A549 (cell line): ENCODE measurements around the gene CNTNAP1. TPM values are rescaled to one million over a fixed set of nuclear protein-coding genes. Genes with fewer than 3 reads are reported as not detected.

Experiments
- ATAC-seq, 2 experiments: fragments of 200-7000 bp in 1 of 2; fragments of >200 bp in 1 of 2; cut with Nextera tagmentation in 1 of 2; cut with Tn5 transposase in 1 of 2; 3 replicates each; pipeline versions ENCODE4 v1.8.0 to v1.9.1; 2018 to 2020; ENCODE audit warnings: mild to moderate bottlenecking in 1 of 2, moderate library complexity in 1 of 2
- CTCF ChIA-PET: fragments of 300-600 bp; sonication (Branson Sonifier 250); formaldehyde crosslinking; extraction: SDS; loops from one replicate; lab custom pipeline; 2021; ENCODE audit warnings: antibody characterized with exemption, inconsistent platforms; lab: Yijun Ruan, JAX
- POLR2A ChIA-PET: fragments of 350-600 bp; formaldehyde crosslinking; extraction: SDS; loops from one replicate; lab custom pipeline; 2021; ENCODE audit warnings: antibody characterized with exemption, inconsistent platforms; lab: Yijun Ruan, JAX
- DNase-seq, 2 experiments: peaks; one replicate each; pipeline versions ENCODE4 v3.0.0 to v3.0.0-alpha.2; 2011 to 2016; ENCODE audit warnings: low read depth in 1 of 2, low spot score in 1 of 2
- FAIRE-seq: peaks from 2 replicates; lab custom pipeline; 2011; peaks lifted over from hg19 to GRCh38; lab: Jason Lieb, UNC
- H3K27ac ChIP-seq, 2 experiments: fragments of >200 bp; sonication (Bioruptor Twin); formaldehyde crosslinking; 3 replicates each; pipeline ENCODE4 v1.5.1; 2016 to 2017
- H3K4me1 ChIP-seq: fragments of >200 bp; sonication (Bioruptor Twin); formaldehyde crosslinking; 3 replicates; pipeline ENCODE4 v1.6.1; 2016
- H3K4me2 ChIP-seq: fragments of >200 bp; sonication (Bioruptor Twin); formaldehyde crosslinking; 3 replicates; pipeline ENCODE4 v1.6.1; 2016
- H3K4me3 ChIP-seq: fragments of >200 bp; sonication (Bioruptor Twin); formaldehyde crosslinking; 3 replicates; pipeline ENCODE4 v1.5.1; 2016
- H3K9me3 ChIP-seq: fragments of >200 bp; sonication (Bioruptor Twin); formaldehyde crosslinking; 3 replicates; pipeline ENCODE4 v1.6.1; 2016
- ATOH8 ChIP-seq: fragments of 250-450 bp; sonication (Bioruptor Pico); IDR thresholded peaks from 2 replicates; pipeline ENCODE4 v1.5.0; 2020; ENCODE audit warnings: low read depth, mild to moderate bottlenecking, moderate library complexity
- BHLHE40 ChIP-seq: IDR thresholded peaks from 2 replicates; pipeline ENCODE4 v1.6.1; 2012; ENCODE audit warnings: low read depth, low read length, inconsistent platforms
- CEBPB ChIP-seq, 2 experiments: fragments of >200 bp in 1 of 2; sonication (Bioruptor Twin) in 1 of 2; formaldehyde crosslinking in 1 of 2; IDR thresholded peaks; 2 replicates each; pipeline ENCODE4 v1.6.1; 2012 to 2016
- FOSB ChIP-seq: fragments of 250-450 bp; sonication (Bioruptor Pico); IDR thresholded peaks from 2 replicates; pipeline ENCODE4 v1.5.0; 2020; ENCODE audit warnings: mild to moderate bottlenecking, moderate library complexity
- FOSL2 ChIP-seq, 2 experiments: fragments of 450-650 bp in 1 of 2; fragments of >200 bp in 1 of 2; sonication (Bioruptor Twin) in 1 of 2; formaldehyde crosslinking; IDR thresholded peaks; 2 replicates each; pipeline versions ENCODE4 v1.5.0 to v1.6.1; 2016 to 2020; ENCODE audit warnings: mild to moderate bottlenecking in 1 of 2, moderate library complexity in 1 of 2
- GATA3 ChIP-seq: IDR thresholded peaks from 2 replicates; pipeline ENCODE4 v1.6.1; 2012; ENCODE audit warnings: borderline replicate concordance
- HMGXB4 ChIP-seq: fragments of 250-450 bp; sonication (Bioruptor Pico); IDR thresholded peaks from 2 replicates; pipeline ENCODE4 v1.5.0; 2021; ENCODE audit warnings: mild to moderate bottlenecking, moderate library complexity, borderline replicate concordance
- HOXB5 ChIP-seq: fragments of 250-450 bp; sonication (Bioruptor Pico); IDR thresholded peaks from 2 replicates; pipeline ENCODE4 v1.5.0; 2020; ENCODE audit warnings: mild to moderate bottlenecking, moderate library complexity
- JUN ChIP-seq, 2 experiments: fragments of >200 bp; sonication (Bioruptor Twin); formaldehyde crosslinking; IDR thresholded peaks; 2 replicates in 1 of 2; 3 replicates in 1 of 2; pipeline ENCODE4 v1.6.1; 2016 to 2017
- JUNB ChIP-seq: fragments of >200 bp; sonication (Bioruptor Twin); formaldehyde crosslinking; IDR thresholded peaks from 2 replicates; pipeline ENCODE4 v1.6.1; 2016
- MAFK ChIP-seq: fragments of 450-650 bp; IDR thresholded peaks from 2 replicates; pipeline ENCODE4 v1.6.1; 2014; ENCODE audit not compliant: partially characterized antibody
- MAZ ChIP-seq: fragments of 150-350 bp; IDR thresholded peaks from 2 replicates; pipeline ENCODE4 v1.6.1; 2014; ENCODE audit warnings: antibody characterized with exemption, low read depth, low read length, borderline replicate concordance
- PHF8 ChIP-seq: fragments of 200-600 bp; sonication (generic); IDR thresholded peaks from 2 replicates; pipeline ENCODE4 v1.6.1; 2016; ENCODE audit warnings: low read depth, mild to moderate bottlenecking, antibody characterized with exemption, moderate library complexity, borderline replicate concordance
- POLR2A ChIP-seq: IDR thresholded peaks from 2 replicates; pipeline ENCODE4 v1.6.1; 2012; ENCODE audit warnings: mild to moderate bottlenecking, low read length
- RARB ChIP-seq: fragments of 250-450 bp; sonication (Bioruptor Pico); IDR thresholded peaks from 2 replicates; pipeline ENCODE4 v1.8.0; 2021; ENCODE audit warnings: mild to moderate bottlenecking, moderate library complexity
- RCOR1 ChIP-seq: fragments of 150-350 bp; IDR thresholded peaks from 2 replicates; pipeline ENCODE4 v1.6.1; 2014; ENCODE audit warnings: antibody characterized with exemption, low read length, low read depth
- REST ChIP-seq: fragments of 200-600 bp; sonication (generic); IDR thresholded peaks from 2 replicates; pipeline ENCODE4 v1.6.1; 2016; ENCODE audit warnings: antibody characterized with exemption, mild to moderate bottlenecking, moderate library complexity
- RFX5 ChIP-seq: fragments of 450-650 bp; IDR thresholded peaks from 2 replicates; pipeline ENCODE4 v1.7.1; 2014; ENCODE audit warnings: antibody characterized with exemption, mild to moderate bottlenecking, moderate library complexity
- SMC3 ChIP-seq: fragments of >200 bp; sonication (Bioruptor Twin); formaldehyde crosslinking; IDR thresholded peaks from 3 replicates; pipeline ENCODE4 v1.6.1; 2018; ENCODE audit warnings: inconsistent platforms
- SREBF2 ChIP-seq: fragments of 450-650 bp; IDR thresholded peaks from 2 replicates; pipeline ENCODE4 v1.6.1; 2014; ENCODE audit warnings: mild to moderate bottlenecking, moderate library complexity
- TFCP2L1 ChIP-seq: fragments of 250-450 bp; sonication (Bioruptor Pico); IDR thresholded peaks from 2 replicates; pipeline ENCODE4 v1.5.0; 2021; ENCODE audit warnings: mild to moderate bottlenecking
- TP53 ChIP-seq: fragments of 250-450 bp; sonication (Bioruptor Pico); IDR thresholded peaks from 2 replicates; pipeline ENCODE4 v1.5.0; 2021; ENCODE audit warnings: mild to moderate bottlenecking, moderate library complexity
- USF2 ChIP-seq: fragments of 450-650 bp; IDR thresholded peaks from 2 replicates; pipeline ENCODE4 v1.6.1; 2014; ENCODE audit warnings: antibody characterized with exemption
- ZC3H11A ChIP-seq: fragments of 450-650 bp; IDR thresholded peaks from 2 replicates; pipeline ENCODE4 v1.6.1; 2014; ENCODE audit warnings: antibody characterized with exemption, mild to moderate bottlenecking
- ZNF302 ChIP-seq: fragments of 250-450 bp; sonication (Bioruptor Pico); IDR thresholded peaks from 2 replicates; pipeline ENCODE4 v1.9.0; 2021; ENCODE audit warnings: inconsistent platforms, mild to moderate bottlenecking, moderate library complexity
- ZSCAN20 ChIP-seq: fragments of 250-450 bp; sonication (Bioruptor Pico); IDR thresholded peaks from 2 replicates; pipeline ENCODE4 v1.8.0; 2022; ENCODE audit warnings: mild to moderate bottlenecking, moderate library complexity
- WGBS: methylation state at CpG from one replicate; pipeline ENCODE4 v1.1.6; 2017; ENCODE audit errors: missing lambda C conversion rate; 5-methylcytosine and 5-hydroxymethylcytosine counted together
- polyA plus RNA-seq, 4 experiments: library from polyadenylated mRNA; depleted of rRNA in 3 of 4; stranded (reverse); fragments of >200 nt; fragmentation: RNase III in 1 of 4; extraction: RNeasy Plus Mini Kit Qiagen cat#74134 plus additional on column Dnase treatment in 1 of 4; gene quantifications; 2 replicates in 3 of 4; 3 replicates in 1 of 4; pipeline ENCODE4 v1.2.3, GENCODE V29; 2011 to 2017
- TF ChIP-seq, protein P1 (sequence below): IDR thresholded peaks from 2 replicates; pipeline ENCODE4 v1.6.1; 2012
- TF ChIP-seq, protein P2 (sequence below): IDR thresholded peaks from 2 replicates; pipeline ENCODE4 v1.6.1; 2012; ENCODE audit warnings: low read depth, borderline replicate concordance
- TF ChIP-seq, protein P3 (sequence below): fragments of >200 bp; sonication (Bioruptor Twin); formaldehyde crosslinking; IDR thresholded peaks from 3 replicates; pipeline ENCODE4 v1.6.1; 2016

CNTNAP1 gene
- polyA plus RNA-seq, 2 of the 4 experiments (the other 2 are of a cell fraction) = 6.3 to 8.2 TPM

DNA sequence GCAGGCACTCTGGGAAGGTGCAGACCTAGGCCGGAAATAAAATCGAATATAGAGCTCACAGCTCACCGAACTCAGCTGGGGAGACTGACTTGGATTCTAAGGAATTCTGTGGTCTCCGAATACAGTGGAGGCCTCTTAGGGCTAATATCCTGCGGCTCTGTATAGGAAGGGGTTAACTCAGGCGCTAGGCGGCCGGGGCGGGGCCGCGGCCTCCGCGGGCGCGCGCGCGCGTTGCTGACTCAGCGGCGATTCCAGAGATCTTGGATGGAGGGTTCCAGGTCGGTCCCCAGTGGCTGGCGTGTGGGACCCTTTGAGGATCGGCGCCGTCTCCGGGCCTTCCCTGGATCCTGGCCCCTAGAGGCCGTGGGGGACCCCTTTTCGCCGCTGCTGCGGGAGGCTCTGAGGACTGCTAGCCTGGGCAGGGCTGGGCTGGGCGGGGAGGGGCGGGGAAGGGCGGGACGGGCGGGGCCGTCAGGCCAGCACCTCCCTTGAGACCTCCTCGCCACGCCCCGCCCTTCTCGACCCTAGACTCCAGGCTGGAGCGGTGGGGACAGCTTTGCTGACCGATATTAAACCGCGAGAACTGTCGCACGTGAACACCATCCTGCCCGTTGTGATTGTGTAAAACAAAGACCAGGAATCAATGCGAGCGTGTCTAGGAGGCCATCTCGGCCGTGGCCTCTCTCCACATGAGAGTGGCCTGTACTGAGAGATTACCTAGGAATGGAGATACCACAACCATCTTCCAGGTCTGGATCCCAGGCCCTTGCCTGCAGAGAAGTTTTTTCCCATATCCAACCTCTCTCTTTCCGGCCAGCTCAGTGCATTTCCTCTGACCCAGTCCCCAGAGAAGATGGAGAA, 4.2 kb upstream of the CNTNAP1 start:
- H3K4me3 ChIP-seq = peak overlapping the region; percentile 54
- POLR2A ChIA-PET = interaction anchor here (0.6 to 4.9 kb wide), 14 partner anchors 10 to 968 kb away, joined by 3 to 63 read pairs (median 4); partner anchors contain the start of genes BECN1, PSMC3IP, RETREG3 and RPL27
- H3K4me1 ChIP-seq = peaks cover 56% of the 10 kb centered on the region
- DNase-seq = peak; percentile 99
- peak overlapping the region; percentile 91 for H3K4me2 ChIP-seq
- peak overlapping the region; percentile 92 to 98 for H3K27ac ChIP-seq
- H3K9me3 ChIP-seq = no peaks in the 10 kb centered on the region
- WGBS = under 1% methylated on average over 43 of the region's 53 CpGs
- no peak for FAIRE-seq
- peak; percentile 31 to 63 for ATAC-seq
- CTCF ChIA-PET = interaction anchor here (0.7 to 15.7 kb wide), 22 partner anchors 9 to 155 kb away, joined by 3 to 394 read pairs (median 10); partner anchors contain the start of genes BECN1, PSMC3IP, PSME3 and RETREG3
- TF ChIP-seq JUN (IDR thresholded peaks at IDR 0.05) (peak; percentile 69 to 94), MAZ (0 out of 2 replicates have a peak, but pooled peaks have one; percentile 69), TFCP2L1 (CRISPR knock-in tag) (peak; percentile 66; the same call in 1 of the 2 replicates), FOSL2 (IDR thresholded peaks at IDR 0.05) (no peak), FOSL2 (CRISPR knock-in tag; IDR thresholded peaks at IDR 0.05) (peak; percentile 72), GATA3 (0 out of 2 replicates have a peak, but pooled peaks have one; percentile 17), FOSB (0 out of 2 replicates have a peak, but pooled peaks have one; percentile 48), ZC3H11A (no peak), ATOH8 (CRISPR knock-in tag) (peak; percentile 69; the same call in 1 of the 2 replicates), ZNF302 (CRISPR knock-in tag) (no peak; the same call in 1 of the 2 replicates), HMGXB4 (CRISPR knock-in tag) (no peak), SMC3 (no peak), RARB (CRISPR knock-in tag) (no peak), REST (peak; percentile 47; the same call in 1 of the 2 replicates), POLR2A (peak; percentile 66), CEBPB (IDR thresholded peaks at IDR 0.05) (peak in 1 of 2 experiments; percentile 69; a peak in 2 of 4 replicates), ZSCAN20 (CRISPR knock-in tag) (no peak), PHF8 (no peak; the same call in 1 of the 2 replicates), JUNB (no peak), HOXB5 (CRISPR knock-in tag) (peak; percentile 66), USF2 (peak; percentile 16; the same call in 1 of the 2 replicates), BHLHE40 (peak; percentile 79), TP53 (CRISPR knock-in tag) (peak; percentile 71; the same call in 1 of the 2 replicates), MAFK (peak; percentile 99), RCOR1 (no peak), RFX5 (peak; percentile 29; the same call in 1 of the 2 replicates), SREBF2 (no peak)
- TF ChIP-seq, protein P1, sequence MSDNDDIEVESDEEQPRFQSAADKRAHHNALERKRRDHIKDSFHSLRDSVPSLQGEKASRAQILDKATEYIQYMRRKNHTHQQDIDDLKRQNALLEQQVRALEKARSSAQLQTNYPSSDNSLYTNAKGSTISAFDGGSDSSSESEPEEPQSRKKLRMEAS = peak; percentile 92
- TF ChIP-seq, protein P2, sequence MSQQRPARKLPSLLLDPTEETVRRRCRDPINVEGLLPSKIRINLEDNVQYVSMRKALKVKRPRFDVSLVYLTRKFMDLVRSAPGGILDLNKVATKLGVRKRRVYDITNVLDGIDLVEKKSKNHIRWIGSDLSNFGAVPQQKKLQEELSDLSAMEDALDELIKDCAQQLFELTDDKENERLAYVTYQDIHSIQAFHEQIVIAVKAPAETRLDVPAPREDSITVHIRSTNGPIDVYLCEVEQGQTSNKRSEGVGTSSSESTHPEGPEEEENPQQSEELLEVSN = peak; percentile 80
- TF ChIP-seq, protein P3, sequence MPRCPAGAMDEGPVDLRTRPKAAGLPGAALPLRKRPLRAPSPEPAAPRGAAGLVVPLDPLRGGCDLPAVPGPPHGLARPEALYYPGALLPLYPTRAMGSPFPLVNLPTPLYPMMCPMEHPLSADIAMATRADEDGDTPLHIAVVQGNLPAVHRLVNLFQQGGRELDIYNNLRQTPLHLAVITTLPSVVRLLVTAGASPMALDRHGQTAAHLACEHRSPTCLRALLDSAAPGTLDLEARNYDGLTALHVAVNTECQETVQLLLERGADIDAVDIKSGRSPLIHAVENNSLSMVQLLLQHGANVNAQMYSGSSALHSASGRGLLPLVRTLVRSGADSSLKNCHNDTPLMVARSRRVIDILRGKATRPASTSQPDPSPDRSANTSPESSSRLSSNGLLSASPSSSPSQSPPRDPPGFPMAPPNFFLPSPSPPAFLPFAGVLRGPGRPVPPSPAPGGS = peak; percentile 82
